ENCODE results near the gene CREM. TPM values are rescaled to one million over a fixed set of nuclear protein-coding genes. Genes with fewer than 3 reads are reported as not detected.
A peak's percentile ranks its signal among the peaks of the same experiment; 100 is the strongest.
"Not testable (repeated sequence)": the region's sequence is repeated elsewhere in the genome, so short reads cannot be mapped to it uniquely, and the experiment has no call there.

CREM gene
- 8.6 TPM for total RNA-seq

DNA sequence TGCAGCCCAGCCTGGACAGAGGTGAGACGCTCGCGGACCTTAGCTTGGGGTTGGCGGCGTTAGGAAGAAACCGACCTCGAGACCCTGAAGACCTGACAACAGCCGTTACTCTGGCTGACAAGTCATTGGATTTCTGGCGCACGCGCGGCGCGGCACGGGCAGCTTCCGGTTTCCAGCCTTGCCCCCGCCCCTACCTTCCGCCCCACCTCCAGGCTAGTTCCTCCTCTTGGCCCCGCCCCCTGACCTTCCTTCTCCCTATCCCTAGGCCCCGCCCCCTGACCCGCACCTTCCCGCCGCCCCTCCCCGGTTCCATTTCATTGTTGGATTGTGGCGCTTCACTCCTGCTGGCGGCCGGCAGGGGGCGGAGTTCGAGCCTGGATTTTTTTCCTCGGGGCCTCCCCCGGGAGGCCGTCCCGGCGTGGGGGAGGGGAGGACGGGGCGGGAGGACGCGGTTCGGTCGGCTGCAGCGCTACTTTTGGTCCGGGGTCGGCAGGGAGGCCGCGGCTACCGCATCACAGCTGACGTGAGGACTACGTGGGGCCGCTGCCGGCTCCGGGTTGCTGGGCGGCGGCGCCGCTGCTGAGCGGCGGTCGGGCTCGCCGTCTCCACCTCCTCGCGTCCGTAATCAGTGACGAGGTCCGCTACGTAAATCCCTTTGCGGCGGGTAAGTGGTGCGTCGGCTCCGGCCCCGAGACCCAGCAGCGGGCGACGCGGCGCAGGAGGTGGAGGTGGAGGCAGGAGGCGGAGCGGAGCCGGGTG is at the start of gene CREM:
TSS of gene CREM (plus strand) at position 317 of the 759 bp plus-strand sequence. CDS start 10,990 bp downstream, outside the sequence.
- peak; percentile 99 for ATAC-seq

DNA sequence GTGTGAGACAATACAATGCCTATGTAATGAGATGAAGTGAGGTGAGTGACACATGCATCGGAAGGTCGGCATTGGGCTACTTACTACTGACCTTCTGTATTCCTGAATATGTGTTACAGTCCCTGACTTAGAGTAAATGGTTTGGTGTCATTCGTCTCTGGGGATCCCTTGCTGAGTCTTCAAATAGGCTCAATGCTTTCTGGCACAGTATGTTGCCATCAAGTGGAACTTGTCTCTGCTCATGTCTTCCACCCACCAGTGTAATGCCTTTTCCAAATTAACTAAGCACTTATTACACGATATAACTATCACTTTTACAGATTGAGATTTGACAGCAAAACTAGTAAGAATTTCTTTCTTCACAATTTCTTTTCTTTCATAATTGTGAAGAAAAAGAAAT is 47.4 kb upstream of the CREM start:
- ATAC-seq = no peak

DNA sequence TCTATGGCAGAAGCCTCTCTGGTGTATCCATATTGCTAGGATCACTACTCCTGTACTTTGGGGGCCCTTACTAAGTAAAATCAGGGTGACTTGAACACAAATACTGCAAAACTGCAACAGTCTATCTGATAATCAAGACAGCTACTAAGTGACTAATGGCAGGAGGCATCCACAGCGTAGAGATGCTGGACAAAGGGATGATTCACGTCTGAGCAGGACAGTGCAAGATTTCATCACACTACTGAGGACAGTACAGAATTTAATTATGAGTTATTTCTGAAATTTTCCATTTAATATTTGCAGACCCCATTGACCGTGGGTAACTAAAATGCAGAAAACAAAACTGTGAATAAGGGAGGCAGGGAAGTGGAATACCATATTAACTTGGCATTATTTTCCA is 46.9 kb upstream of the CREM start:
- peak; percentile 66 for ATAC-seq

DNA sequence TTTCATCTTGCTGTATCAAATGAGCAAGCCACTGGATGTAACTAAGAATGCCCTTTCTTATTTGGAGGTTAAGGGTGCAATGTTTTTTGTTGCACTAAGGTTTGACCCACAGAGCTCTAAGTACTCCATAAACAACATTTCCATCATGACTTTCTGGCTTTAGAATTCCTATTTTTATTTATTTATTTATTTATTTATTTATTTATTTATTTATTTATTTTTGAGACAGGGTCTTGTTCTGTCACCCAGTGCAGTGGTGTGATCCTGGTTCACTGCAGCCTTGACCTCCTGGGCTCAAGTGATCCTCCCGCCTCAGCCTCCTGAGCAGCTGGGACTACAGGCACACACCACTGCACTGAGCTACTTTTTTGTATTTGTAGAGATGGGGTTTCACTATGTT is 46.4 kb upstream of the CREM start:
- not testable (repeated sequence) for ATAC-seq

DNA sequence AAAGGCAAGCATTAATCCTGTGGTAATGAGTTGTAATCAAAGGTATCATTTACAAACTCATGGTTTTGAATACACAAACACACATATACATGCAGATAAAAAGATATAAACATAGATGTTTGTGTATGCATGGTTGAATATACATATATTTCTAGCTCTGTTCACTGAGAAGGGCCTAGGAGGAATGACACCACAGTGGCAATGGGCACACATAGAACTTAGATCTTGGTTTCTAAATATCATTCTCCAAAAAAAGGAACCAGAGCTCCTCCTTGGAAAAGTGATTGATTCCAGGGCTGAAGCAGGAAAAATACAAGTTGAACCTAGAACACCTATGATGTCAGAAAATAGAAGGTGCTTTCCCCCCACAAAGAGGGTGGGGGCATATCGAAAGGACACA is 43.4 kb upstream of the CREM start:
- ATAC-seq = no peak

DNA sequence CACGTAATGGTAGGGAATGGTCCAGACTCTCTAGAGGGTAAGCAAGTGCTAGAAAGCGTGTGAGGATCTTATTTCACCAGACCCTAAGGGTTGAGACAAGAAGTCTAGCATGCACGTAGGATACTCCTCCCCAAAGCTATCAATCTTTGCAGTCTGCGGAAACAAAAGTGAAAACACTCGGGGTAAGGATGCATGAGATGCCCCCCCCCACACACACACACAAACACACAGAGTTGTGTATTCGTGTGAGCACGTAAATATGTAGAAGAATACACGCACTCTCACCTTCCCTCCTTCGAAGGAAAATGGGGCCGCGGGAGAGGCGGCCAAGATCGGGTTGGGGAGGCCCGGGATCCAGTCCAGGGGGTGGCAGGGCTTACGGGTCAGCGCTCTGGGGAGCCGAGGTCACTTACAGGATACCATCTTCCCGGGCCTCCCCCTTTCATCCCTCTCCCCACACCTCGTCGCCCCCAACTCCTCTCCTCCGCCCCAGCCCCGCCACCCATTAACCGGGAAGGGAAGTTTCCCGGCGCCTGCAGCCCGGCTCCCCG is 37.0 kb upstream of the CREM start:
- peak; percentile 30 for ATAC-seq

DNA sequence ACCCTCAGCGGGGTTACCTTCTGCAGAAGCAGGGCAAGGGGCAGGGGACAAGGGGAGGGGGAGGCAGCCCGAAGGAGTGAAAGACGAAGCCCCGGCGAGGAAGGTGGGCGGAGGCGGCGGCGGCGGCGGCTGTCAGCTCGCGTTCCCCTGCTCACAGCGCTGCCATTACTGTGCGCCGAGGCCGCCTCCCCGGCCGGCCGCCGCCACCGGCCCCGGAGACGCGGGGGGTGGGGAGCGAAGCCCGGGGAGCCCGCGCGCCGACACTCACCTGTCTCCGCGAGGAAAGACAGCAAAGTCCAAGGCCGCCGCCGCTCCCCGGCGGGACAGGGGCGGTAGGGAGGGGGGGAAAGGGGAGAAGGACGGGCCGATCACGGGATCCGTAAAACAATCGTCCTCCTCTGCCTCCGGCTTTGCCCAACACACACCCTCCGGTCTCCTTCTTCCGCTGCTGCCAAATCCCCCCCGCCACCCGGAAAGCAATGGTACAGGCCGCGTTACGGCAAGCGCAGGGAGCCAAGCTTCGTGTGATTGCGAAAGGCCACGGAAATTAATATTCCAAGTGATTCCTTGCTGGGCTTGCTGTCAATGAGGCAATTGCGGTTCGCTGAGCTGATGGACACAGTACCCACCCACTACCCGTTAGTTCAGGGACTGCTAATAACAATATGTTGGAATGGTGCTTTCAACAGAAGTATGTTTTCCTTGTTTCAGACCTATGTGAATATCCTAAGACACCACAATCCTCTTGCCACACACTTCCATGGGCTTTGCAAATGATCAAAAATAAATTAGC is 36.3 kb upstream of the CREM start, which contains the start of gene CUL2:
TSS of gene CUL2 (minus strand) at position 180 of the 793 bp plus-strand sequence. CDS start 19,024 bp downstream, outside the sequence.
- ATAC-seq = peak; percentile 95

DNA sequence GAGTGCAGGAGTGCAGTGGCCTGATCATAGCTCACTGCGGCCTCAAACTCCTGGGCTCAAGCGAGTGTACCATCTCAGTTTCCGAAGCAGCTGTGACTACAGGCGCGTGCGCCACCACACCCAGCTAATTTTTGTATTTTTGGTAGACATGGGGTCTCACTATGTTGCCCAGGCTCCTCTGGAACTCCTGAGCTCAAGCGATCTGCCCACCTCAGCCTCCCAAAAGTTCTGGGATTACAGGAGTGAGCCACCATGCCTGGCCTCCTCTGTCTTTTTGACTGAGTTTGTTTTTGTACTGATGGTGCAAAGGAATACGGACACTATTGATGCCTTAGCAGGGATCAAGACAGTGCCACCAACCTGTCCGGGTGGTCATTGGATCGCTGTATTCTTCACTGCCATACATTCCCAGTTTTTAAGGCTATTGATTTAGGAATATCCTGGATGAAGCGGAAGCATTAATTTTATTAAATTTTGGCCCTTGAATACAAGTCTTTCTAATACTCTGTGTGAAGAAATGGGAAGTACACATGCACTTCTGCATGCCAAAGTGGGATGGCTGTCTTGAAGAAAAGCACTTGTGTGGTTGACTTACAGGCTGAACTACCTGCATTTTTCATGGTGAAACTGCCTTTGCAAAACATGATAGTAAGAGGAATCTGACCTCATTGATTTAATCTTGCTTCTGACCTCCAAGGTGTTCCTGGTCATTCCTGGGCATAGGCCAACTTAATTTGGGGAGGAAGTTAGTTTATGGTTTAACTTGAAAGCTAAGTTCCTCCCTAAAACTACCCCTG is 34.5 kb upstream of the CREM start:
- ATAC-seq = no peak

DNA sequence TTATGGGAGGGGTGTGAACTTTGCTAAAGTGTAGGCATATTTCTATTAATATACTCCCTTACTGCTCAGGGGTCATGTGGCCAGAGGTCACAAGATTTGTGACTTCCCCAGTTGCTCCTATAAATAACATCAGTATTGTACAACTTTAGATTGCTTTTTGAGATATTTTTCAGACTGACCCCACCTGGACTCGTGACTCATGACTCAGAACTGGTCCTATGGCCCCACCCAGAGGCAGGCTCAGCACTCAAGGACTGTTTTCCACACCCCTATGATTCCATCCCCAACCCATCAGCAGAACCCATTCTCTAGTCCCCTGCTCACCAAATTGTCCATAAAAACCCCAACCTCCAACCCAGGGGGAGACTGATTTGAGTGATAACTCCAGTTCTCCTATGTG is 33.8 kb upstream of the CREM start:
- no peak for ATAC-seq

DNA sequence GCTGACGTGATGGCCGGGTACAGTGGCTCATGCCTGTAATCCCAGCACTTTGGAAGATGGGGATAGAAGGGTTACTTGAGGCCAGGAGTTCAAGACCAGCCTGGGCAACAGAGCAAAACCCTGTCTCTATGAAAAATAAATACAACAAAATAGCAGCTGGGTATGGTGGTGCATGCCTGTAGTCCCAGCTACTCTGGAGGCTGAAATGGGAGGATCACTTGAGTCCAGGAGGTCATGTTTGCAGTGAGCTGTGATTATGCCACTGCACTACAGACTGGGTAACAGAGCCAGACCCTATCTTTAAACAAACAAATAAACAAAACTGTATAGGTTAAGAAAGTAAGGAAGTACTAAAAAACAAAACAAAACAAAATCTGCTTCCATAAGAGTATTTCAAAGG is 30.3 kb upstream of the CREM start:
- ATAC-seq = no peak

DNA sequence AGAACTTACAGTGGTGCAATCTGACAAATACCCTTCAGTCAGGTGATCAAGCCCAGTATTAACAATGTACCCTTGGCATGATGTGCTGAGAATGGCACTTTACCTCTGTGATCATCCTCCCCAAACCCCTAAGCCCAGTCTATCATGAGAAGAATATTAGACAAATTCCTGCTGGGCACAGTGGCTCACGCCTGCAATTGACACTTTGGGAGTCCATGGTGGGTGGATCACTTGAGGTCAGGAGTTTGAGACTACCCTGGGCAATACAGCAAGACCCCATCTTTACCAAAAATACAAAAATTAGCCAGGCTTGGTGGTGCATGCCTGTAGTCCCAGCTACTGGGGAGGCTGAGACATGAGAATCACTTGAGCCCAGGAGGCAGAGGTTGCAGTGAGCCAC is 29.1 kb upstream of the CREM start:
- ATAC-seq = no peak

DNA sequence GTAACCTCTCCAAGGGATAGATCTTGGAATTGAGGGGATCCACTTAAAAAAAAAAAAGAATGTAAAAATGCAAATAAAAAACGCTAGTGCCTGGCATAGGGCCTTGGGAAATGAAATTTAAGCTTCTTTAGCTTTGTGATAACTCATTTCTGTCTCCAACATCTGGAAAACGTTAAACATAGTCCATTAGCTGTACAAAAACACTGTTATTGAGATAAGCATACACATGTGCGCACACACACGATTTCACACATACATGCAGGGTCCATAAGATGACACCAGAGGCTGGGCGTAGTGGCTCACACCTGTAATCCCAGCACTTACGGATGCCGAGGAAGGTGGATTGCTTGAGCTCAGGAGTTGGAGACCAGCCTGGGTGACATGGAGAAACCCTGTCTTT is 22.8 kb upstream of the CREM start:
- ATAC-seq = no peak

DNA sequence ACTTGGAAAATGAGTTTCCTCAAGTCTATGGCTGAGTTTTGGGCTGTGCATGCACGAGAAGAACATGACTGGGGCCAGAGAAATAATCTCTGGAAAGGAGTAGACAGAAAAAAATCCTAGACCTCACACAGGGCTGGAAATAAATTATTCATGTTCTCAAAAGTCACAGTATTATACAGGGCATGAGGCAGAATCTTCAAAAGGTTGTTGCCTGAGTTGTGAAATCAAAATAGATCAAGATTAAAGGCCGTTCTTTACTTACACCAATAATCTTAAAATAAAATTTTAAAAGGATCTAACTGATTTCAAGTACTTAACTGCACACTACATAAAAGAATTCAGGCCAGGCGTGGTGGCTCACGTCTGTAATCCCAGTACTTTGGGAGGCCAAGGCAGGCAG is 14.1 kb upstream of the CREM start:
- no peak for ATAC-seq

DNA sequence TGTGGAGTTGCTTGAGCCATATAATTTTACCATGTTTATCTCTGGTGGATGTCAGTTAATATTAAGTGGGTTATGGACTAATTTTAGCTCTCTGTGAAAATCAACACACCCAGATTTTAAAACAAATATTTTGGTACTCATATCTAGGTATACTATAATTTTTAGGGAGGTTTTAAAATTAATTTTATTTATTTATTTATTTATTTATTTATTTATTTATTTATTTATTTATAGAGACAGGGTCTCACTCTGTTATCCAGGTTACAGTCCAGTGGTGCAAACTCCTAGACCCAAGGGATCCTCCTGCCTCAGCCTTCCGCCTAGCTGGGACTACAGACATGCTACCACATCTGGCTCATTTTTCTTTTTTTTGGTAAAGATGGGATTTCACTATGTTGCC is 7.3 kb upstream of the CREM start:
- ATAC-seq = no peak

DNA sequence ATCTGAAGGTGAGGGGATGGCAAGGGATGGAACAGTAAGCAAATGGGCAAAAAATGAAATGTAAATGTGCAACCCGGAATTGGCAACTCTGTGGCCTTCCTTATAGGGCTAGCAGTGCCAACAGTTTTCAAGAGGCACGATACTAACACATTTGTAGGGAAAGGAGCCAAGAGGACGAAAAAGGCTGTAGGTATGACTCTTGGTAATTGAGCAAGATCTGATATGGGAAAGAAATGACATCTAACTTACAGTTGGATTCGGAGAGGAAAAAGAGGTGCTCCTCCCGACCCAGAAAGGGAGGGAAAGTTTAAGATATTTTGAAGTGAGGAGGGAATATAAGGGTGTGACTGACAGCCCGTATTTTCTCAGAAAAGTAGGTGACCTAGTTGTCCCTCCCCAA is 2.1 kb upstream of the CREM start:
- ATAC-seq = no peak

DNA sequence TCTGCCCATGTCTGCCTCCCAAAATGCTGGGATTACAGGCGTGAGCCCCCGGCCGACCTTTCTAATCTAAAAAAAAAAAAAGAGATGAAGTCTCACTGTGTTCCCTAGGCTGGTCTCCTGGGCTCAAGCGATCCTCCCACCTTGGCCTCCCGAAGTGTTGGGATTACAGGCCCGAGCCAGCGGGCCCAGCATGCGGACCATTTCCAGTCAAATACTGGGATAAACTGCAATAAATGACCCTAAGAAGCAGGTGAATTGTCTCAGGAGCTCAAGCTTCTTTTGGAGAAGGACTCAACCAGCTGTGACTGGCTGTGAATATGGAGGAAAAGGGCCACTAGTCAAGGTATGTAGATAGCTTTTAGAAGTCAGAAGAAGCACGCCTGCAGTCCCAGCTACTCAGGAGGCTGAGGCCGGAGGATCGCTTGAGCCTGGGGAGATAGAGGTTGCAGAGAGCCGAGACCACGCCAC is 550 bp upstream of the CREM start:
- ATAC-seq = no peak

DNA sequence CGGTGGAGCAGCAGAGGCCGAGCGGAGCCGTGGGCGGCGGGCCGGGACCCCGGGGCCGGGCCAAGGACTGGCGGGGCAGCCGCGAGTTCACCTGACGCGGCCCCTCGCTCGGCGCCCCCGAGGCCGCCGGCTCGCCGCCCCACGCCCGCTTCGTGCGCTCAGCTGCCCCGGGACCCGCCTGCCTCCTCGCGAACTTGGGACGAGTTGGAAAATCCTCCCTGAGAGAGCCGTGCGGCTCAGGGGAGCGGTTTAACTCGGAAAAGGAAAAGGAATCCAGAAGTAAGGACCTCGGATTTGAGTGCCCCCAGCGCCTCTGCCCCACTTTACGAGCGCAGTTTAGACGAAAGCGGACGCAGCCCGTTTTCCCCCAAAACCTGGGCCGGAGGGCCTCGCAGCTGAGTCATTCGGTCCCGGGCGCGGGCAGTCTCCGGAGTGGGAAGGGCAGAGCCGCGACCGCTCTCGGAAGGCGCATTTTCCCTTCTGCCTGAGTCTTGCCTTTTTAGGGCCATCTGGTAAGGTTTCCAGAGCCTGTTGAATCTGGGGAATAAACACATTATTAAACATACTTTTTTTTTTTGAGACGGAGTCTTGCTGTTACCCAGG is 744 bp downstream of the CREM start:
- ATAC-seq = peak; percentile 10

DNA sequence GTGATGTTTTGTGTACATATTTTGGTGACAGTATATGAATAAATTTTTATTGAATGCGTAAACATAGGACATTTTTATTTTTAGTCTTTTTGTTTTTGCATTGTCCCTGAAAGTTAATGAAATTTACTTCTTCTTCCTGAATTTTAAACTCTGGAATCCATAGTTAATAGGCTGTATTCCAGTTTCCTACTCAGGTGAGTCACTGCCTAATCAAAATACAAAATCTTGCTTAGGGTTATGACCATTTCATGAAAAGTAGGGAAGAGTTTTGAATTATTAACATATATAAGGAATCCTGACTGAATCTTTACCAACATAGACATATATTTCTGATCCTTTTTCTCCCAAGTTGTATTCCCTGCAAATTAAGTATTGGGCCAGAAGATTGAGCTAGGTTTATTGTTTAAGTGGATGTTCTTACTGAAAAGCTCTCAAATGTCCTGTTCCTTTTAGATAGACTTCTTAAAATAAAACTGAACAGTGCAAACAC is 2.6 kb downstream of the CREM start:
- no peak for ATAC-seq

DNA sequence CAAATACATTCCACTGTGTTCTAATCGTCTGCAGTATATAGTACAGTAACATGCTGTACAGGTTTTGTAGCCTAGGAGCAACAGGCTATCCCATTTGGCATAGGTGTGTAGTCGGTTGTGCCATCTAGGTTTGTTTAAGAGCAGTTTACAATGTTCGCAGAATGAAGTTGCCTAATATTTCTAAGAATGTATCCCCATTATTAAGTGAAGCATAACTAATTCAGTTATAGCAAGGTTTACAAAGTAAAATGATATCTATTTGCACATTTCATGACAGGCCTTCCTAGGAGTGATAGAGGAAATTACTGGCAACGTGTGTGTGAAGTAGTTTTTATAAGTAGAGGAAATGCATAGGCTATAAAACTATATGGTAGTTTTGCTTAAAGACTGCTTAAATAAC is 4.0 kb downstream of the CREM start:
- no peak for ATAC-seq

DNA sequence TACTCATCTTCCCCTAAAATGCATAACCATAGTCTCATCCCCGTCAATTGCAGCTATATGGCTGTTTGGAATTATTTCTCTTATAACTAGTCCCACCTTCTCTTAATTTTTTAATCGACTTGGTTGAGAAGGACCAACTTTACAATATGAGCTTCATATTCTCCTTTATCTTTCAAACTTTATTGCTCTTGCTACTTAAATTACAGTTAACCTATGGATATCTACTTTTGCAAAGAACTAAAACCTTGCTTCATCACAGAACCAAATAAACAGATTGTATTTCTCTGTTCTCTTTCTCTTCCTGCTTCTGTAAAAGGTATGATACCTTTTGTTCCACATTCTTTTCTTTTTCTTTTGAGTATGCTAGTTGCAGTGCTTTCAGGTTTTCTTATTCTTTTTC is 6.1 kb downstream of the CREM start:
- no peak for ATAC-seq

DNA sequence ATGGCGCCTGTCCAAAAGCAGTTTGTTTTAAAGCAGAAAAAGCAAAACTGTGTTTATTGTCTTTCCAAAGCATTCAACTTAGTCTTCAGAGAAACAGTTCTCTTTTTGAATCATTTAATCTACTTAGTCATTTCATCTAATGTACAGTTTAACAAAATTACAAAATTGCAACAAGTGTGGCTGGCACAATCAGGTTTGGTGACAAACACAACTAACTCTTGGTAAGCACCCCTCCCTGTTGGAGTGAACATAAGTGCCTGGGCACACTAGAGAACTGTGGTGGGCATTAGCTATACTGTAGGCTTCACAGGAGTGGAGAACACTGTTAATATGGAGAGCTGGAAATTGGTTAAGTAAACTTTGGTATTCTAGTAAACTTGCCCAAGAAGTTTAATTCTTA is 6.9 kb downstream of the CREM start:
- no peak for ATAC-seq

DNA sequence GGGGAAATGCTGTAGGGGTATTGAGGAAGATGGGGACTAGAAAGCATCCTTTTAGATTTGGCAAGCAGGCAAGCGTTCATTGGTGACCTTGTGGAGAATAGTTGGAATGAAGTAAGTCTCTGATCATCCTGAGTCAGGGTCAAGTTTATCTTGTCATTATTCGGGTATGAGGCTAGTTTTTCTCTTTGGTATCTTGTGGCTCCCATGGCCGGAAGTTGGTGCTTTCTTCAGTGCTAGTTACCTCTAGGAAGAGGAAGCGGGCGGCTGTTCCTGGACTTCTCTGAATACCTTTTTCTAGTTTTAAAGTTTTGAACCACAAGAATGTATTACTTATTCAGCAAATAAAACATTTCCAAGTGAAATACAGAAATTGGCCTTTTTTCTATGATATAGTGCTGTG is 9.2 kb downstream of the CREM start:
- no peak for ATAC-seq
